Right lobe of liver (tissue), 6 donors: ENCODE data around the gene WDR93. TPM values are rescaled to one million over a fixed set of nuclear protein-coding genes. Genes with fewer than 3 reads are reported as not detected.
A peak's percentile ranks its signal among the peaks of the same experiment; 100 is the strongest.

Source experiments
- ATAC-seq, 4 donors: fragments of 200-7000 bp; cut with Tn5 transposase; one replicate each; pipeline ENCODE4 v1.9.1; 2020; ENCODE audit warnings: mild to moderate bottlenecking in 4 of 4, moderate library complexity in 4 of 4
- DNase-seq, 3 donors: peaks; one replicate each; pipeline ENCODE4 v3.0.0-alpha.2; 2020
- H3K27ac ChIP-seq, 3 donors: fragments of 200-600 bp; one replicate each; pipeline ENCODE4 v1.8.0; 2022
- H3K27me3 ChIP-seq, 2 donors: fragments of 200-600 bp; one replicate each; pipeline ENCODE4 v1.8.0; 2022
- H3K36me3 ChIP-seq, 4 donors: fragments of 200-600 bp; sonication (generic) in 1 of 4; one replicate each; pipeline versions ENCODE4 v1.5.1 to v1.8.0; 2017 to 2022; ENCODE audit warnings: control low read depth in 1 of 4
- H3K4me1 ChIP-seq, 4 donors: fragments of 200-600 bp; sonication (generic) in 1 of 4; one replicate each; pipeline versions ENCODE4 v1.5.1 to v1.8.0; 2017 to 2022; ENCODE audit warnings: control low read depth in 1 of 4
- H3K4me3 ChIP-seq, 3 donors: fragments of 200-600 bp; one replicate each; pipeline ENCODE4 v1.8.0; 2022
- H3K9me3 ChIP-seq, 4 donors: fragments of 200-600 bp; sonication (generic) in 1 of 4; one replicate each; pipeline versions ENCODE4 v1.5.1 to v1.8.0; 2017 to 2022; ENCODE audit warnings: control low read depth in 1 of 4
- CTCF ChIP-seq, 4 donors: fragments of 200-600 bp in 3 of 4; fragments of 450-650 bp in 1 of 4; IDR thresholded peaks; one replicate each; pipeline versions ENCODE4 v1.5.1 to v1.8.0; 2016 to 2022; ENCODE audit warnings: antibody characterized with exemption in 4 of 4, mild to moderate bottlenecking in 2 of 4
- POLR2A ChIP-seq: fragments of 450-650 bp; IDR thresholded peaks from one replicate; pipeline ENCODE4 v1.6.1; 2017; ENCODE audit warnings: antibody characterized with exemption, mild to moderate bottlenecking
- WGBS: methylation state at CpG from one replicate; pipeline ENCODE4 v1.1.6; 2018; ENCODE audit warnings: low coverage, low lambda C conversion rate; ENCODE audit not compliant: insufficient coverage; ENCODE audit errors: missing lambda C conversion rate; 5-methylcytosine and 5-hydroxymethylcytosine counted together
- intact Hi-C, 2 donors: fragments of 100-400 bp; cut with DNase I; formaldehyde crosslinking; loops; one replicate each; pipeline versions ENCODE4 v1.11.2 to v1.14.1; 2022
- total RNA-seq, 6 experiments: library from RNA; depleted of rRNA in 2 of 6; stranded (reverse); fragments of >200 nt in 2 of 6; fragmentation: NEBNext Ultra II Directional in 3 of 6; extraction: Animal tissue kit (Norgen Biotek cat#: 25700) in 3 of 6; gene quantifications; one replicate each; pipeline versions ENCODE4 v1.1.0 to v1.2.4, GENCODE V29; 2016 to 2023
- donor health status: DM: no; HTN: yes; CAD: no.
- donor health status: DM: no; HTN: no; CAD: no.
- donor health status: DM: no; HTN: no; CAD: no.
- donor health status: DM: no; HTN: yes; CAD: no.
- donor health status: DM: no; HTN: yes; CAD: no.

The WDR93 gene
- total RNA-seq, 6 experiments from 2014 or later: not detected

GRCh38 chr15:89654847-89655805 is 35.5 kb upstream of the WDR93 start, which contains the start of gene KIF7:
TSS of gene KIF7 (minus strand) at chr15:89655467. CDS start at chr15:89652930, 2,537 bp downstream.
- 16% methylated on average over 15 of the region's 87 CpGs for whole genome bisulfite sequencing
- no peaks in the 10 kb centered on the region for H3K9me3 ChIP-seq
- intact Hi-C loops: no loop called here
- no peaks in the 10 kb centered on the region for H3K27me3 ChIP-seq
- TF ChIP-seq CTCF (IDR thresholded peaks at IDR 0.05) (no peak), POLR2A (no peak)
- no peak within 1 kb of the TSS for H3K27ac ChIP-seq
- peak within 1 kb of the TSS; percentile 48 to 53 (median 48) for H3K4me3 ChIP-seq
- H3K4me1 ChIP-seq: peaks cover 0 to 9% (median 0%) of the 10 kb centered on the region in 4 donors
- no peaks in the 10 kb centered on the region for H3K36me3 ChIP-seq
- ATAC-seq: peak; percentile 68 to 79 (median 70)
- DNase-seq: no peak

- peaks cover 0 to 9% (median 0%) of the 10 kb centered on the region in 4 donors for H3K4me1 ChIP-seq
Observed at GRCh38 chr15:89656116-89656815, 34.3 kb upstream of the WDR93 start.

GRCh38 chr15:89657686-89658200 is 32.9 kb upstream of the WDR93 start:
- intact Hi-C loops: no loop called here
- ATAC-seq (no peak), DNase-seq (no peak)
- H3K27me3 ChIP-seq: no peaks in the 10 kb centered on the region
- no peak overlapping the region for H3K27ac ChIP-seq
- H3K4me3 ChIP-seq: no peak overlapping the region
- no peaks in the 10 kb centered on the region for H3K36me3 ChIP-seq
- TF ChIP-seq CTCF (IDR thresholded peaks at IDR 0.05): no peak
- no peak for TF ChIP-seq POLR2A
- peaks cover 0 to 9% (median 0%) of the 10 kb centered on the region in 4 donors for H3K4me1 ChIP-seq
- WGBS: 86% methylated on average over 5 of the region's 5 CpGs
- no peaks in the 10 kb centered on the region for H3K9me3 ChIP-seq

More at GRCh38 chr15:89656116-89656815, 34.3 kb upstream of the WDR93 start:
- no peak for TF ChIP-seq CTCF (IDR thresholded peaks at IDR 0.05)
- no peak for TF ChIP-seq POLR2A
- intact Hi-C loops: no loop called here
- DNase-seq (no peak), ATAC-seq (no peak)
- Histone ChIP-seq H3K9me3 (no peaks in the 10 kb centered on the region), H3K4me3 (no peak overlapping the region), H3K27me3 (no peaks in the 10 kb centered on the region), H3K36me3 (no peaks in the 10 kb centered on the region), H3K27ac (no peak overlapping the region)
- WGBS: 75% methylated on average over 6 of the region's 7 CpGs

GRCh38 chr15:89659295-89659694 is 31.3 kb upstream of the WDR93 start:
- Histone ChIP-seq H3K9me3 (no peaks in the 10 kb centered on the region), H3K4me3 (no peak overlapping the region), H3K27ac (no peak overlapping the region), H3K4me1 (peaks cover 0 to 9% (median 0%) of the 10 kb centered on the region in 4 donors), H3K36me3 (no peaks in the 10 kb centered on the region), H3K27me3 (no peaks in the 10 kb centered on the region)
- DNase-seq (no peak), ATAC-seq (no peak)
- TF ChIP-seq CTCF (IDR thresholded peaks at IDR 0.05) (no peak), POLR2A (no peak)
- intact Hi-C loops: no loop called here
- WGBS: 64% methylated on average over 1 of the region's 2 CpGs
